ENCODE measurements around the gene ZCCHC17.
"Not testable (repeated sequence)": the region's sequence is repeated elsewhere in the genome, so short reads cannot be mapped to it uniquely, and the experiment has no call there.

The ZCCHC17 gene

GRCh38 chr1:31371121-31371959 is 74.5 kb downstream of the ZCCHC17 start:
- no peak for DNase-seq (ENCODE audit: low spot score)

- DNase-seq (ENCODE audit: low spot score): no peak
Measured at GRCh38 chr1:31372051-31372450, 75.2 kb downstream of the ZCCHC17 start.

- DNase-seq (ENCODE audit: low spot score): no peak
Measured at GRCh38 chr1:31372751-31373055, 75.9 kb downstream of the ZCCHC17 start.

GRCh38 chr1:31373056-31373896 is 76.4 kb downstream of the ZCCHC17 start, which contains the start of gene FABP3:
TSS of gene FABP3 (minus strand) at chr1:31373076. CDS start at chr1:31373014, 62 bp downstream.
- peak; percentile 26 for DNase-seq (ENCODE audit: low spot score)

- no peak for DNase-seq (ENCODE audit: low spot score)
Measured at GRCh38 chr1:31373897-31374486, 77.2 kb downstream of the ZCCHC17 start.

- no peak for DNase-seq (ENCODE audit: low spot score)
Measured at GRCh38 chr1:31374511-31375196, 77.8 kb downstream of the ZCCHC17 start.

- no peak for DNase-seq (ENCODE audit: low spot score)
Measured at GRCh38 chr1:31376375-31377134, 79.7 kb downstream of the ZCCHC17 start.

- no peak for DNase-seq (ENCODE audit: low spot score)
Measured at GRCh38 chr1:31377364-31377863, 80.6 kb downstream of the ZCCHC17 start.

GRCh38 chr1:31378001-31378400 is 81.2 kb downstream of the ZCCHC17 start:
- DNase-seq (ENCODE audit: low spot score): no peak

GRCh38 chr1:31380181-31380580 is 83.3 kb downstream of the ZCCHC17 start:
- no peak for DNase-seq (ENCODE audit: low spot score)

GRCh38 chr1:31381394-31382294 is 84.8 kb downstream of the ZCCHC17 start:
- no peak for DNase-seq (ENCODE audit: low spot score)

GRCh38 chr1:31382379-31382989 is 85.7 kb downstream of the ZCCHC17 start:
- DNase-seq (ENCODE audit: low spot score): no peak

GRCh38 chr1:31383967-31384366 is 87.1 kb downstream of the ZCCHC17 start:
- DNase-seq (ENCODE audit: low spot score): no peak

- DNase-seq (ENCODE audit: low spot score): not testable (repeated sequence)
Measured at GRCh38 chr1:31386576-31387243, 89.9 kb downstream of the ZCCHC17 start.

GRCh38 chr1:31387612-31388011 is 90.8 kb downstream of the ZCCHC17 start:
- no peak for DNase-seq (ENCODE audit: low spot score)

- no peak for DNase-seq (ENCODE audit: low spot score)
Measured at GRCh38 chr1:31389616-31390015, 92.8 kb downstream of the ZCCHC17 start.

GRCh38 chr1:31390071-31390470 is 93.2 kb downstream of the ZCCHC17 start:
- no peak for DNase-seq (ENCODE audit: low spot score)

- no peak for DNase-seq (ENCODE audit: low spot score)
Measured at GRCh38 chr1:31393463-31393862, 96.6 kb downstream of the ZCCHC17 start.

GRCh38 chr1:31394584-31395193 is 97.9 kb downstream of the ZCCHC17 start:
- DNase-seq (ENCODE audit: low spot score): peak; percentile 52
